ENCODE results near the gene NELFCD.

GRCh38 chr20:59025086-59025485 is 44.0 kb downstream of the NELFCD start:
- TF ChIP-seq CTCF (IDR thresholded peaks at IDR 0.05) (no peak), EP300 (IDR thresholded peaks at IDR 0.05) (no peak)

Measured in suprapubic skin (tissue), 3 donors.